Smooth muscle cell of the brain vasculature (primary cell): ENCODE results near the gene YPEL2.
A peak's percentile ranks its signal among the peaks of the same experiment; 100 is the strongest.

Experiments
- DNase-seq: peaks from one replicate; pipeline ENCODE4 v3.0.0-alpha.2; 2012; ENCODE audit warnings: low read depth, low spot score

Gene YPEL2

DNA sequence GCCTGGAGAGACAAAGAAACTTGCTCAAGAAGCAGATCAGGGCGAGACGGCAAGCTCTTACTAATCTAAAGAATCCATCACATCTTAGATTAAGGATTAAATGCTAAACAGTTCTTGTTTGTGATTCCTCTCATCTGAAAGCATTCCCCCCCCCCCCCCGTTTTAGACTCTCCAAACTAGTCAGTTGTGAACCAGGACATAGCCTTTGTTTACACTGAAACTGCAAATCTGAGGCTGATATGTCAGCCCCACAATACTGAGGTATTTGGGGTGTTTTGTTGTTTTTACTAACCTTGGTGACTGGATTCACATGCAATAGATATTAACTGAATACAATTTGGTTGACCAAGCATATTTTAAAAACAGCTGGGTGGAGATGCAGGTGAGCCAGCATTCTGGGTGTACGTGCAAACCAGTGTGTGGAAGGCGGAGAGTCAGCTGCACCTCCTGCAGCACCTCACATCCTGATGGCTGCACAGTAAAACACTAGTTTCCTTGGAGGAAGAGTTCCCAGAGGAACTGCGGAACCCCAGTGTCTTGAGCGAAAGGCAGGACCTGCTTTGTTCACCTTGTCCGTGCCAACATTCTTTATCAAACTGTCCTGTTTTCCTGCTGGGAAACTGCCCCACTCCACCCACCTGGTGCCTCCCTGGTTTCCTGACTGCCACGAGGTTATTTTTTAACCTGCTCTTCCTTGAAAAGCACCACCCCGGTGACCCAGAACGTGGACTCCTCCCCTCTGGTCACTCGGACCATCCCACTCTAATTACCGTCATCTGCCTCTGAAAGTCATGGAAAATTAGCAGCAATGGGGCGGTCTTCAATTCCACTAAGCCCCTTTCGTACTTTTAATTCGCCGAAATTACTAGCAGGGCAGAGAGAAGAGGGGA is 1.2 kb upstream of the YPEL2 start:
- DNase-seq = no peak

DNA sequence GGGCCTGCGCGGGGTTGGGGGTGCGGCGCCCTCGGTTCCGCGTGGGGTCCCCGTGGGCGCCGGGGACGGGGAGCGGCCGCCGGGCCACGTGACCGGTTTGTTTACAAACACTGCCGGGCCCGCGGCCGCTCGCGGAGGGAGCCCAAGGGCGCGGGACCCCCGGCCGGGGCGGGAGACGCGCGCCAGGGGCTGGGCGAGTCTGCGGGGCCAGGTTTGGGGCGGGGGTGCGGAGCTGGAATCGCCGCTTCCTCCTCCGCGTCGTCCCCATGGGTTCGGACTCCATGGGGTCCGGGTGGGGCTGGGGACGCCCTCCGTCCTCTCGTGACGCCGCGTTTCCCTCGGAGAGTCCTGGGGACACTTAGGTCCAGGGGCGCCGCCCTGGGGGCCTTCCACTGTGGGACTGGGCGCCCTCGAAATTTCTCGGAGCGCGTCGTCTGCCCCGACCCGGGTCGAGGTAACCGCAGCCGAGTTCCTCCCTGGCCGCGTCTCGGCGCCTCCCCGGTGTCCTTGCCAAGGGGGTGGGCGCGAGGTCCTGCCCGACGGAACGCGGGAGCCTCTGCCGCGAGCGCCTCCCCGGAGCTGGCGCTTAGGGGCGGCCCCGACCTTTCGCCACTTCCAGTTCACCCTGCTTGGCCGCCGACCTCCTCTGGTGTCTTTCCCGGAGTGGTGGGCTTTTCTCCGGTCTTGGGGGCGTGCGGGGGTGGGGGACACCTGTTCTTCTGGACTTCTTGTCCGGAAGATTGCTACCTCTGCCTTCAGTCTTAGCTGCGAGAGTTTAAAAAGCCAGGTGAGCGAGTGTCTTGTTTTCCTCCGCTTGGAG is 684 bp downstream of the YPEL2 start:
- DNase-seq = no peak

DNA sequence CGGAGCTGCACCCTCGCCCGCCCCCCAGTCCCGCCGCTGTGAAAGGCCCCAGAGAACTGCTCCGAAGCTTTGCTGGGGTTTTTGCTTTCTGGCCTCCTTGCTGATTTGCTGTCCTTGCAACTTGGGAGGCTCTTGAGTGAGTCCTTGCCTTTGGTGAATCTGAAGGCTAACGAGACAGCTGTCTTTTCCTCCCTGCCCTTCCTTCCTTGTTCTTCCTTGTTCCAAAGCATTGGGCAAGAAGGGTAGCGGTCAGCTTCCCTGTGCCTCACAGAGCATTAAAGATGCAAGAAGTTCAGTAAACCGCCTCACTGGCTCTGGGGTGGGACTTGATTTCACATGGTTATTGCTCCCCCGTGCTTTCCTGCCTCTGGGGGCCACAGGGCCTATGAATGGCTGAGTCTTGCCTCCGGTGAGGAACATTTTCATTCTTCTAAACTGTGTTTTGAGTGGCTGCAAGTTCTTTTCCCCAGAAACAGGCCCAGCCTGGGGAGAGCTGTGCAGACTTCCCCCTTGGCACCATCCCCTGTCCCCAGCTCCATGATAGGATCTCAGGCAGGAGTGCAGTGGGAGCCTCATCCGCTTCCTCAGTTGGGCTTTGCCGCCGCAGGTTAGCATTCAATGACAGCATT is 1.4 kb downstream of the YPEL2 start:
- no peak for DNase-seq

DNA sequence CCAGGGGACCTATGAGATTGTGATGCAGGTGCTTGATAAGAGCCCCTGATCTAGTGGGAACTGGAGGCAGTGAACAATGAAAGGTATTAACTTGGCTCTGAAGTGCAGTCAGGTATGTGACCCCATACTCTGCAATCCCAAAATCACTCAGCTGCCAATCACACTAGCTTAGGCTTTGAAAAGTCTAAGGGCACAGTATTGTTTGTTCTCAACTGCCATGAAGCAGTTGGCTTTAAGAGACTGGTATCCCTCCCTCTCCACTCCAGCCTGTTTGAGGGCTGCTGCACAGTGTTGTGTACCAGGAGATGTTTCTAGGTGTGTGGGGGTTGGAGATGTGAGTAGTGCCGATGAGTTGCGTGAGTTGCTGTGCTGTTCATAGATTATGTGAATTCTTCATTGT is 2.4 kb downstream of the YPEL2 start:
- no peak for DNase-seq

DNA sequence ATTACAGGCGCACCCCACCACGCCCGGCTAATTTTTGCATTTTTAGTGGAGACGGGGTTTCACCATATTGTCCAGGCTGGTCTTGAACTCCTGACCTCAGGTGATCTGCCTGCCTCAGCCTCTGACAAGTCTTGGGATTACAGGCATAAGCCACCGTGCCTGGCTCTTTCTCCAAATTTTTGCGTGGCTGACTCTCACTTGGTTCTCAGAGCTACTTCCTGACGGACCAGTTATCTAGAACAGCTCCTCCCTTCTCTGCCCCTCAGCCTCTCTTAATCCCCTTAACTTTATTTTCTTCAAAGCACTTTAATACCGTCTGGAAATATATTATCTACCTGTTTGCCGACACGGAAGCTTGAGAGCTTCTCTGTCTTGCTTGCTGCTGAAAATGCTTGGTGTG is 4.2 kb downstream of the YPEL2 start:
- no peak for DNase-seq

DNA sequence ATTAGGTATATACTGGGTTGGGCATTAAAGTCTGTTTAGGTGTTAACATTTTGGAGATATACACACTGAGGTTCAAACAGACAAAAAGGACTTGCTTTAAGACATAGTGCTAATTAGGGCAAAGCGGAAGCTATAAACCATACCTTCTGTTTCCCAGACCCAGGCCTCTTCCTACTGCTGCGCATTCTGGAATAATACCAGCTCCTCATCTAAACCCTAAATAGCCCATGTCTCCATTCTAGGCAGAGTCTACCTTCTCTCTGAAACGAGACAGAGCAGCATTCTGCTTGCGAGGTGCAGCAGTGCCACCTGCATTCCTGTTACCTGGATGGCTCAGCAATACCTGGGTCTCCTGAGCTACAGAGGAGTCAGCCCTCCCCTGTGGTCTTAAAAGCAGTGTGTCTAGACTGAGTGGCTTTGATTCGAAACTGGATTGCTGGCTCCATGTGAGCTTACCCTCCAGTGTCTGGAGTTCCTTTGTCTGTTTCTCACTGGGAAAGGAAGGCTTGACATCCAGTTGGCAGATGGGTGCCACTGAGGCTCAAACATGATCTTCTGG is 6.4 kb downstream of the YPEL2 start:
- DNase-seq = no peak

DNA sequence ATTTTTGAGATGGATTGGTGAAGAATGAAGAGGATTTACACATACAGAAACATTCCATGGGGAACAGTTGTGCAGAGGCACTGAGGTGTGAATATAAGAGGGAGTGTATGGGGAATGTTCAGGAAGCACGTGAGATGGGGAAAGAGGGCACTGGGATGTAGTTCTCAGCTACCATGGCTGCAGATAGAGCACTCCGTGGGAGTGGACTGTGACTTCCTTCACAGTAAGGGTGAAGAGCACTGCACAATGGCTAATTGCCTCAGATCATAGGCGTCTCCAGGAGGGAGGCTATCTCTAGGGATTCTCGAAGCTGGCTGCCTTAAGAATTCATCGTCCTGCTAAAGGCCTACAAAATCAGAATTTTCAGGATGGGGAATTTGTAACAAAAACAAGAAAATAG is 7.0 kb downstream of the YPEL2 start:
- no peak for DNase-seq

DNA sequence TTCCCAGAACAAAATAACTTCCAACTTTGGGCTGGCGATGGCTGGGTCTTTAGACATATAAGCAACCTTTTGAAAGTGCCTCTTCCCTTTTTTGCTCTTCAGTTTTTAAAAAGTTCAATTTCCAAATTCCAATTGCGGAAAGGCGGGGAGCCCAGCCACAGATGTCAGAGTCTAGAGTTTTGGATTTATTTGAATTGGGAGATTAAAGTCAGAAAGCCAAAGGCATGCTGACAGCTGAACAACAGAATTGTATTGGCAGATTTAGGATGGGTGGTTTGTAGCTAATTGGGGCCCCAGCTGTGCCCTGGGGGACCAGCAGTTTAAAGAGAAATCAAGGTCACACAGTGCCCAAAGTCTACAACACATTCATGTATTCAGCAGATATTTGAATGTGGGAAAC is 10.5 kb downstream of the YPEL2 start:
- no peak for DNase-seq

DNA sequence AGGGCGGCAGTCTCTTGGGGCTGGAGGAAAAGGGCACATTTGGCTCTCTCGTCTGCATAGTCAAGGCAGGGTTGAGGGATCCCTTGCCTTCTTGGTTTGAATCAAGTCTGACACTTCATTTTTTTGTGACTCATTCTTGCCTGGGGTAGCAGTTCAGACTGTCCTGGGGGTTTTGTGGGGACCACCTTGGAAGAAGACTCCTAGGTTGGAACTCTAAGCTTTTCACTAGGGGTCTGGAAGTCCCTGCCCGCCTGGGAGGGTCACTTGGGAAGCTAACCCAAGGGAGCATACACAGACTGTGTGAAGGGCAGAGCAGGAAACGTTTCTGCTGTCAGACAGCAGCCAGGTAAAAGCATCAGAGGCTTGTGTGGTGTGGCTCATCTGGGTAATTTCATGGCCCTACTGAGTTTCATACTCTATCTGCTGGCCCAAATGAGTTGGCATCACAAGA is 11.3 kb downstream of the YPEL2 start:
- DNase-seq = no peak

DNA sequence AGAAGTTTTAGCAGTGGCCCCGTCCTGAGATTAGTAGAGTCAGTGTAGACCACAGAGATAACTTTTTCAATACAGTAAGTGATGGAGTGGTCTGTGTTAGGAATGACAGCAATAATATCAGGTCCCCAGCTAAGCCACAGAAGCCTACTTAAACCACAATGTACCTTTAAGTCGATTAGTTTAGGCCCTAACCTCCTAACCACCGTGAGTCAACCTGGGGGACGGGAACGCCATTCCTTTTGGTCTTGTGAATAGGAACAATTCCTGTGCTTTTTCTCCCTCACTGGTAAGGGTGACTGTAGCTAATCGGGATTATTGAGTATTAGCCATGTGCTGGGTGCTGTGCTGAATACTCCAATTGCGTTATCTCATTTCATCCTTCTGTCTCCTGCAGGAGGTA is 14.0 kb downstream of the YPEL2 start:
- DNase-seq = no peak

DNA sequence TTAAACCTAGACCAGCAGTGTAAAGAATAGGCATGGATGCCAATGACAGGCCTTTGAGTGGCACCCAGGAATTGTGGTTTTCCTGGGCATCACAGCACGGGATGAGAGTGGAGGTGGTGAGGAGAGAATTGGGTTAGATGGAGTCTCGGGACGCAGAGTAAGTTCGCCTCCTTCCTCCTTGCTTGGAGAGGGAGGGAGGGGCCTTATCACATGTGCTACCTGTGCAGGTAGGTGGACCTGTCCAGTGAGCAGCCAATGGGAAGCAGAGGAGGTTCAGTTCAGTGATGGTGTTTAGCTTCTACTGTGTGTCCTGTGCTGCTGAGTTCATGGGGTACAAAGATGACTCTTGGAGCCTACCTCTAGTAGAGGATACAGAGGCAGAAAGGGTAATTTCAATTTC is 14.9 kb downstream of the YPEL2 start:
- DNase-seq = no peak

DNA sequence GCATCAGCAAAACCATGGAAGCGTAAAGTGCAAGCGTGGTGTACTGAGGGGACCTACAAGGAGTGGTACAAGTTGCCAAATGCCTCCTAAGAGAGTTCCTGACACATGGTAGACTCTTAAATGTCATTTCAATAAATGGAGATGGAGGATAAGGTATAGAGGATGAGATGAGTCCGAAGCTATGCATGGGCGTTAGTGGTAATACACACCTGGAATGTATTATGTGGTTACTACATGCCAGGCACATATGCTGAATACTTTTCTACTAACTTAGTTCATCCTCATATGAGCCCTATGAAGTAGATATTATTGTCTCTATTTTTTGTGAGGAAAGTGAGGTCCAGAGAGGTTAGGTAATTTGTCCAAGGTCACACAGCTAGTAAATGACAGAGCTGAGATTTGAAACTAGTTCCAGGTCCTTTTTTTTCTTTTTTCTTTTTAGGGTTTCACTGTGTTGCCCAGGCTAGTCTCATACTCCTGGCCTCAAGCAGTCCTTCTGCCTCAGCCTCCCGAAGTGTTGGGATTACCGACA is 15.5 kb downstream of the YPEL2 start:
- no peak for DNase-seq

DNA sequence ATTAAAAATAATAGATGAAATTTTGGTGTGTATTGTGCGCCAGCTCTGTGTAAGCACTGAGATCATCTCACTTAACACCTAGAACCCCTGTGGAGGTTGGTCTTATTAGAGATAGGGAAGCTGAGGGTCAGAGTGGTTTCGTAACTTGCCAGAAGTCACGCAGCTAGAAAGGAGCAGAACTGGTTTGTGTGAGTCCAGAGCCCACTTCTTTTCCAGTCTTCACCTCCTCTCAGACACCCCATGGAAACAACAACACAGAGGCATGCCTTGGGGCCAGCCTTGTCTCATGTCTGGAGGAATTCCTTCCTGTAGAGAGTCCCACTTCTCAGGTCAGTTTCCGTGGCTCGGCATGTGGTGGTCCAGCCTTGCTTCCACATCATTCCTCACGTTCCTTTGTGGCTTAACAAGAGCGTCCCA is 16.5 kb downstream of the YPEL2 start:
- peak; percentile 62 for DNase-seq

DNA sequence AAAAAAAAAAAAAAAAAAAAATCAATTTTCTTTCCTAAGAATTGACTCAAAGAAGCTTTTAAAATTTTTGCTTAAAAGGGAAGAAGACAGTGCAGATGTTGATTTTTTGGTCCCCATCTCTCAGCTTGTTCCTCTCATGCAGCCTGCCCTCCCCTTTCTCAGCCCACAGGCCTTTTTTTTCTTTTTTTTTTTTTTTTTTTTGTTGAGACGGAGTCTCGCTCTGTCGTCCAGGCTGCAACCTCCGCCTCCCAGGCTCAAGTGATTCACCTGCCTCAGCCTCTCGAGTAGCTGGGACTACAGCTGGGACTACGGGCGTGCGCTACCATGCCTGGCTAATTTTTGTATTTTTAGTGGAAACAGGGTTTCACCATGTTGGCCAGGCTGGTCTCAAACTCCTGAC is 17.7 kb downstream of the YPEL2 start:
- no peak for DNase-seq

DNA sequence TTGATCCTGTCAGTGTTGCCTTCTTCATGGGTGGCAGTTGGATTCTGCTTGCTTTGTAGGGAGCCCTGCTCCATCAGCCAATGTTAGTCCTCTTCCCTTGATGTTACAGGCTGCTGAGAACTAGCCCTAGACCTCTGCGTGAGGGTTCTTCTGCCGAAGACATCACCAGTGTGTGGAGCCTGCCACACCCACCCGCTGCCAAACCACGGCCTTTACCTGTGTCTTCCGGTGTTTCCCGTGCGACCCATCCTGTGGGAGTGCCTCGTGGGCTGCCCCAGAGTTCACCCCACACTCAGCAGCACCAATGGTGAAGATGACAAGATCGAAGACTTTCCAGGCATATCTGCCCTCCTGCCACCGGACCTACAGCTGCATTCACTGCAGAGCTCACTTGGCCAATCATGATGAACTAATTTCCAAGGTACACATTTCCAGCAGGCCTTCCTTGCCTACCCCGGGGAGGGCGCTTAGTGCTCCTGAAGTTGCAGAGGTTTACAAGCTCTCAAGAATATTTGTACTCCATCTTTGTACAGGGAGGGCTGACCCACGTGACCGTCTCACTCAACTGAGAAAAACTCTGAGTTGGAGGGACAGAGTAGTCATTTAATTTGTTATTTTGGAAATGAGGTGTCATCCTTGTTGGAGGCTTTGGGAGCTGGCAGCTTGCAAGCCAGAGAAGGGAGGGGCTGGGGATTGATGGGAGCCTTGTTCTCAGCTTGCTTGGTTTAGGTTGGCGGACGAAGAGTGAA is 21.8 kb downstream of the YPEL2 start:
- no peak for DNase-seq

DNA sequence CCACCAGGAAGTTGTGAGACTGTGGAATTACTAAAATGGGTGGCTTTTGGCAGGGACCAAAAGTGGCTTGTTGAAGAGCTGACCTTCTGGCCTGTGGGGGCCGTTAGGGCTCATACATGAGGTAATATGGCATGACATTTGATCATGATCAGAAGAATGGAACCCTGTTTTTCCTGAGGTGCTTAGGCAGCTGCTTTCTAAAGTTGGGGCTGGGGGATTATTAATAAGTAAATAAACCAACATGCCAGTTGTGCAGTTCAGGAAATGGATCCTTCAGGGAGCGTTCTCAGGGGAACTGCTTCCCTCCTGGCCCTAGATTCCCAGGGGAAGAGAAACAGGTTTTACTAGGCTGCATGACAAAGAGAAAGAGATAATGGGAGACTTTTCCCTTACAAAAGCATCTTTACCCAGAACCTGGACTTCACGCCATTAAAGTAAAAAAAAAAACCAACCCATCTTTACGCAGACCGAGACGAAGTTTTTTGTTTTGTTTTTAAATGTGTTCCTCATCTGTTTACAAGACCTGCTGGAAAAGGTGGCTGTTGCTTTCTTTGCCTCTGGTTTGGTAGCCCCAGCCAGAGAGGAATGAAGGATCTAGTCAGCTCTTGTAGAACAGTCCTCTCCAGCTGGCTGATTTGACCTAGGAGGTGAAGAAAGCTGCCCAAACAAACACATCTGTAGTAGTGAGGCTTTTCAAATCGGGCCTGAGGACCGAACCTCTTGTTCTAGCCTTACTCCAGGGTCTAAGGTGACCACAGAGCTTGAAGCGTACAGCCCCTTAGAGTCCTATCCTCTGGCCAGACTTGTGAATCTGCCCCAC is 22.7 kb downstream of the YPEL2 start:
- no peak for DNase-seq

DNA sequence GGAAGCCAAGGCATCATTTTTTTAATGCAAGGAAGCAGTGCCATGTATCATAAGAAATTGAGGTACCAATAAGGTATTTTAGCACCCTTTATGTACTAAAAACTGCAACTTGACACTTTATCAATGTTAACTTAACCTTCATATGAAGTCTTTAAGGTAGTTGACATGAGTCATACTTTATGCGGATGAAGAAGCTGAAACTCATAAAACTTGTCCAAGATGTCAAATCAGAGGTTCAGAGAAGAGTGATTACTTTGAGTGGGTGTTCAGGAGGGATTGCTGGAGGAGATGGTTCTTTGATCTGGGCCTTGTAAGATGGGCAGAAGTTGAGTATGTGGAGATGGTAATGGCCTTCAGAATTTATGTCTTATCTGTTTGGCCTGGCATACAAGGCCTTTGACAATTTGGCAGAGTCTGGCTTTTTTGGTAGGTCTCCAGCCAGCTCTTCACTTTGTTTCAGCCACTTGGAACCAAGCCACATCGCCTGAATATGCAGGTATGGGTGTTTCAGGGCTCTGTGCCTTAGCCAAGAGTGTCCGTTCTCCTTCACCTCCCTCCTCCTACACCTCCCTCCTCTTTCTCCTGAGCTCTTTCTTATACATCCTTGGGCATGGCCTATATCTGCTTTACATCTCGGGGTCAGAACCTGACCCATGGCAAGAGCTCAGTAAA is 23.7 kb downstream of the YPEL2 start:
- DNase-seq = no peak

DNA sequence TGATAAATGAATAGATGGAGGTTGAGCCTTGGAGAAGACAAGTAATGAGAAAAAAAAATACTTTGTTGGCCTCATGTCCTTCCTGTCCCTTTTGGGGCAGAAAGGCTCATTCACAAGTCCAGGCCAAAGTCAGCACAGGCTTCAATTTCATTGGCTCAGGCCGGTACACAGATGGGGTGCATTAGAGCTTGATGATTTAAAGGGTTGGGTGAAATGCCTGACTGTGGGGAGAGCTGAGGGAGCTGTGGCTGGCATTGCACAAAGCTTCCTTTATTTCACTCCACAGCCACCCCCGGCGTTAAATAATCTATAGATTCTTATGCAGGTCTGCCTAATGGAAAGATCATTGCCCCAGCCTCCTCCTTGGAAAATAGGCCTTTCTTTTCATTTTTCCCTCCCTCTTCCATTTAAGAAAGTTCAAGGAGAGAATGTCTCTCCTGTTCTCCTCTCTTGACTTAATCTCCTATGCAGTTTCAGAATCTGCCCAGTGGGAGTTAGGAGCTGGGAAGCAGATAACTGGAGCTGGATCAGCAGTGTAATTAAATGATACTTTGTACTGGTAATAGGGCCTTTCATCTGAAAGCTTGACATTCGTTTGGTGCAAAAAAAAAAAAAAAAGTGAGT is 24.4 kb downstream of the YPEL2 start:
- DNase-seq = no peak

DNA sequence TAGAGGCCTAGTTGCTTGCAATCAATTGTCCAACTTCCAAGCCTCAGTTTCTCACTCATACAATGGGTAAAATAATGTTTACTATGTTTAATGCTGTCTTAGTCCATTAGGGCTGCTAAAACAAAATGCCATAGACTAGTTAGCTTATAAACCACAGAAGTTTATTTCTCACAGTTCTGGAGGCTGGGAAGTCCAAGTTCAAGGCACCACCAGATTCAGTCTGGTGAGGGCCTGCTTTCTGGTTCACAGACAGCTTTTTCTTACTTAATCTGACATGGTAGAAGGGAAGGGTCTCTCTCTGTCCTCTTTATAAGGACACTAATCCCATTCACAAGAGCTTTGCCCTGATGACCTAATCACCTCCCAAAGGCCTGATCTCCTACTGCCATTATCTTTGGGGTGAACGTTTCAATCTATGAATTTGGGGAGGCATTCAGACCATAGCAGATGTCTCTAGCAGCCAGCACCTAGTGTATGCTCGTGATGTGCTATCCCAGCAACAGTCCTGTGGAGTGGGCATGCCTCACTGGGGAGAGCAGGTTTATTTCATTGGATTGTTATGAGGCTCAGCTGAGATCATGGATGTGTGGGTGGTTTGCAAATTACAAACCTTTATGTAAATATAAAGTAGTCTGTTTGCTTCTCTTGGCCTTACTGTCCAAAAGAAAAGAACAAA is 25.2 kb downstream of the YPEL2 start:
- no peak for DNase-seq
